GM19023 (cell line): ENCODE results near the gene KIAA0825.
A peak's percentile ranks its signal among the peaks of the same experiment; 100 is the strongest.
"Not testable (repeated sequence)": the region's sequence is repeated elsewhere in the genome, so short reads cannot be mapped to it uniquely, and the experiment has no call there.

Experiments
- ATAC-seq: cut with Tn5 transposase; IDR thresholded peaks from one replicate; pipeline ENCODE4 v1.9.1; 2021; ENCODE audit warnings: mild to moderate bottlenecking, moderate library complexity; ENCODE audit not compliant: unreplicated experiment

KIAA0825 gene

GRCh38 chr5:94125107-94125506 lies 493.3 kb downstream of the KIAA0825 start:
- no peak for ATAC-seq

- ATAC-seq: not testable (repeated sequence)
These were observed 502.1 kb downstream of the KIAA0825 start for GRCh38 chr5:94116317-94116716.

- no peak for ATAC-seq
These were observed 505.3 kb downstream of the KIAA0825 start for GRCh38 chr5:94113087-94113486.

GRCh38 chr5:94111209-94112004 lies 507.0 kb downstream of the KIAA0825 start:
- ATAC-seq: peak; percentile 100

GRCh38 chr5:94103514-94104245 lies 514.7 kb downstream of the KIAA0825 start:
- ATAC-seq: no peak
